Stimulated activated CD4-positive, alpha-beta T cell treated with anti-CD3 and anti-CD28 coated beads, Interleukin-4, amount 100 ng/mL, for 1 hour (primary cell): ENCODE results near the gene TSTD2.

Experiments used
- DNase-seq: peaks from one replicate; pipeline ENCODE4 v3.0.0-alpha.2; 2020

The TSTD2 gene

GRCh38 chr9:97632985-97633858 lies at the start of gene TSTD2, which contains the start of gene NCBP1:
Gene TSTD2 (minus strand): TSS chr9:97633368. CDS start chr9:97627562, 5,806 bp downstream.
Gene NCBP1 (plus strand): TSS chr9:97633821. CDS start chr9:97633882, 61 bp downstream.
- peak; percentile 95 for DNase-seq

GRCh38 chr9:97682242-97682641 lies 49.1 kb upstream of the TSTD2 start:
- DNase-seq: no peak

- DNase-seq: no peak
Measured at GRCh38 chr9:97675655-97676054, 42.5 kb upstream of the TSTD2 start.

- DNase-seq: no peak
Measured at GRCh38 chr9:97673922-97674321, 40.8 kb upstream of the TSTD2 start.

GRCh38 chr9:97672403-97672802 lies 39.2 kb upstream of the TSTD2 start:
- no peak for DNase-seq

GRCh38 chr9:97670586-97670985 lies 37.4 kb upstream of the TSTD2 start:
- DNase-seq: no peak

- DNase-seq: peak; percentile 11
Measured at GRCh38 chr9:97668485-97668884, 35.3 kb upstream of the TSTD2 start.

- DNase-seq: no peak
Measured at GRCh38 chr9:97666907-97667686, 33.9 kb upstream of the TSTD2 start.

- DNase-seq: no peak
Measured at GRCh38 chr9:97665742-97666141, 32.6 kb upstream of the TSTD2 start.

- DNase-seq: no peak
Measured at GRCh38 chr9:97660847-97661246, 27.7 kb upstream of the TSTD2 start.

- no peak for DNase-seq
Measured at GRCh38 chr9:97660340-97660739, 27.2 kb upstream of the TSTD2 start.

- no peak for DNase-seq
Measured at GRCh38 chr9:97659771-97660170, 26.6 kb upstream of the TSTD2 start.

GRCh38 chr9:97658707-97659106 lies 25.5 kb upstream of the TSTD2 start:
- DNase-seq: no peak

- no peak for DNase-seq
Measured at GRCh38 chr9:97651646-97652045, 18.5 kb upstream of the TSTD2 start.

- DNase-seq: no peak
Measured at GRCh38 chr9:97647996-97648395, 14.8 kb upstream of the TSTD2 start.

GRCh38 chr9:97645720-97646119 lies 12.6 kb upstream of the TSTD2 start:
- DNase-seq: no peak

- DNase-seq: no peak
Measured at GRCh38 chr9:97640325-97640724, 7.2 kb upstream of the TSTD2 start.

- DNase-seq: no peak
Measured at GRCh38 chr9:97638666-97639065, 5.5 kb upstream of the TSTD2 start.

- no peak for DNase-seq
Measured at GRCh38 chr9:97636903-97637302, 3.7 kb upstream of the TSTD2 start.

GRCh38 chr9:97635026-97635425 lies 1.9 kb upstream of the TSTD2 start:
- no peak for DNase-seq

- no peak for DNase-seq
Measured at GRCh38 chr9:97633859-97634490, 807 bp upstream of the TSTD2 start.

GRCh38 chr9:97632248-97632984 lies 752 bp downstream of the TSTD2 start:
- DNase-seq: peak; percentile 28

GRCh38 chr9:97630591-97630990 lies 2.6 kb downstream of the TSTD2 start:
- DNase-seq: no peak
